ENCODE measurements around the gene ZKSCAN5.
"Not testable (repeated sequence)": the region's sequence is repeated elsewhere in the genome, so short reads cannot be mapped to it uniquely, and the experiment has no call there.

Gene ZKSCAN5

DNA sequence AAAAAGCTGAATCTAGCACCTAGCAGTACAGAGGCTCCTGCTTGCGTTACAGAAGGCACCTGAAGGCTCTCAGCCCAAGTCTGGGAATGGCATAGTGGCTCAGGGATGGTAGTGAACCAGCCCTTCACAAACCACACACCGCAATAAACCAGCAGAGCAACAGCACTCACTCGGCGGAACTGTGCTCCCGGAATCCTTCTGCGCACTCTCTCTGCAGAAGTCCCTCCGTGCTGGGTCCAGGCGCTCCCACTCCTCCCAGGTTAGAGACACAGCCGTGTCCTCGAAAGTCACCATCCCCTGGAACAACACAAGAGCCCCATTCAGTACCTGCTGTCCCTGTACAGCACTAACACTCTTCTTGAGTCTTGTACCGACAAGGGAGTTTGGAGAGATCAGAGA, 5.9 kb upstream of the ZKSCAN5 start:
- no peak for DNase-seq

GRCh38 chr7:99499371-99499720, 5.1 kb upstream of the ZKSCAN5 start:
- DNase-seq = no peak

DNA sequence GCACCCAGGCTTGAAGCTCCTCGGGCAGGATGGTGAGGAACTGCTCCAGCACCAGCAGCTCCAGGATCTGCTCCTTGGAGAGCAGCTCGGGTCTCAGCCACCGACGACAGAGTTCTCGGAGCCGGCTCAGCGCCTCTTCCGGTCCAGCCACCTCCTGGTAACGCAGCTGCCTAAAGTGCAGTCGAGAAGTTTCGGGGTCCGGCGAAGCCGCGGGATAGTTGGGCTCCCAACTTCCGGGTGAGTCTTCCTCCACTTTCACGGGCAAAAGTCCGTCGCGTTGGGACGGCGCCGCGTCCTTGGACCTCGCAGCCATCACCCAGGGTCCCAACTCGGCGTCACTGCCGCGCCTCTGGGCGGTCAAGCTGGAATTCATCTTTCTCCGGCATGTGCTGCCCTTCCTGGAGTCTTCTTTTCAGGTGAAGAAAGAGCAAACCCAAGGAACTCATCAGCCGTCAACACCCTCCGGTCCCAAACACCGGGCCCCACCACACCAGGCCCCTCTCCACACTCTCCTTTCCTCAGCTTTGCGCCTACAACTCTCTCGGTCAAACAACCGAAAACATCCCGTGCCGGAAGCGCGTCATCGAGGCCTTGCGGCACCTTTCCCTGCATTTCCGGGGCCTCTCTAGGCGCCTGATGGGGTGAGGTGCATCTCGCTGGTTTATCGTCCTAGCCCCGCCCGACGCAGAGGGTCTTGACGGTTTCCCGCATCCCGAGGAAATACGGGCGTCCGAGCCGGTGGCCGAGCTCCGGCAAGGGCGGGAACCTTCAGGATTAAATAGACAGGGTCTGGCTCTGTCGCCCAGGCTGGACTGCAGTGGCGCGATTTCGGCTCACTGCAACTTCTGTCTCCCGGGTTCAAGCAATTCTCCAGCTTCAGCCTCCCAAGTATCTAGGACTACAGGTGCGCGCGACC, 4.5 kb upstream of the ZKSCAN5 start, which contains the start of gene ZNF394:
Gene ZNF394 (minus strand): TSS at position 561 of the 916 bp plus-strand sequence. CDS start 188 bp downstream, at position 373.
- DNase-seq = peak; percentile 77

DNA sequence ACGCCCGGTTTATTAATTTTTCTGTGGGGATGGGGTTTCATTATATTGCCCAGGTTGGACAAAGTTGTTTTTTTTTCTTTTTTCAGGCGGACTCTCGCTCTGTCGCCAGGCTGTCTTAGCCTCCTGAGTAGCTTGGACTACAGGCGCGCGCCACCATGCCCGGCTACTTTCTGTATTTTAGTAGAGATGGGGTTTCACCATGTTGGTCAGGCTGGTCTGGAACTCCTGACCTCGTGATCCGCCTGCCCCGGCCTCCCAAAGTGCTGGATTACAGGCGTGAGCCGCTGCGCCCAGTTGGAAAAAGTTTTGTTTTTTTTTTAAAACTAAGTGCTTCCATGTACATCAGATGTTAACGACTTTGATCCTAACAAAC, 3.8 kb upstream of the ZKSCAN5 start:
- no peak for DNase-seq

DNA sequence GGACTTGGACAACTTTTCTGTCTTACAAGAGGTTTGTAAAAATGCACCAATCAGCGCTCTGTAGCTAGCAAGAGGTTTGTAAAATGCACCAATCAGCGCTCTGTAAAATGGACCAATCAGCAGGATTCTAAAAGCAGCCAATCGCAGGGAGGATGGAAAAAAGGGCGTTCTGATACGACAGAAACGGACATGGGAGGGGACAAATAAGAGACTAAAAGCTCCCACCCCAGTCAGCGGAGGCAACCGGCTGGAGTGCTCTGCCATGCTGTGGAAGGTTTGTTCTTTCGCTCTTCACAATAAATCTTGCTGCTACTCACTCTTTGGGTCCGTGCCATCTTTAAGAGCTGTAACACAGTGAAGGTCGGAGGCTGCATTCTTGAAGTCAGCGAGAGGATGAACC, 3.2 kb upstream of the ZKSCAN5 start:
- DNase-seq = not testable (repeated sequence)

- DNase-seq = no peak
These were observed 220 bp upstream of the ZKSCAN5 start for GRCh38 chr7:99504281-99504602.

GRCh38 chr7:99505324-99505662, 831 bp downstream of the ZKSCAN5 start:
- no peak for DNase-seq

GRCh38 chr7:99514050-99514449, 9.6 kb downstream of the ZKSCAN5 start:
- no peak for DNase-seq

- no peak for DNase-seq
These were observed 16.9 kb downstream of the ZKSCAN5 start for GRCh38 chr7:99521399-99521798.

GRCh38 chr7:99525713-99526440, 21.4 kb downstream of the ZKSCAN5 start:
- no peak for DNase-seq

GRCh38 chr7:99531354-99531765, 26.9 kb downstream of the ZKSCAN5 start:
- no peak for DNase-seq

DNA sequence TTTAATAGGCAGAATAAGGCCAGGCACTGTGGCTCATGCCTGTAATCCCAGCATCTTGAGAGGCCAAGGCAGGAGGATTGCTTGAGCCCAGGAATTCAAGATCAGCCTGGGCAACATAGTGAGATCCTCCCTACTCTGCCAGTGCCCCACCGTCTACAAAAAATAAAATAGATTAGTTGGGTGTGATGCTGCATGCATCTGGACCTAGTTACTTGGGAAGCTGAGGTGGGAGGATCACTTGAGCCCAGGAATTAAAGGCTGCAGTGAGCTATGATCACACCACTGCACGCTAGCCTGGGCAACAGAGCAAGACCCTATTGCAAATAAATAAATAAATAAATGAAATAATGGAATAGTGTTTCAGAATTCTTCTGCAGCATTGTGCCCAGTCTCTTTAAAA, 31.2 kb downstream of the ZKSCAN5 start:
- no peak for DNase-seq

DNA sequence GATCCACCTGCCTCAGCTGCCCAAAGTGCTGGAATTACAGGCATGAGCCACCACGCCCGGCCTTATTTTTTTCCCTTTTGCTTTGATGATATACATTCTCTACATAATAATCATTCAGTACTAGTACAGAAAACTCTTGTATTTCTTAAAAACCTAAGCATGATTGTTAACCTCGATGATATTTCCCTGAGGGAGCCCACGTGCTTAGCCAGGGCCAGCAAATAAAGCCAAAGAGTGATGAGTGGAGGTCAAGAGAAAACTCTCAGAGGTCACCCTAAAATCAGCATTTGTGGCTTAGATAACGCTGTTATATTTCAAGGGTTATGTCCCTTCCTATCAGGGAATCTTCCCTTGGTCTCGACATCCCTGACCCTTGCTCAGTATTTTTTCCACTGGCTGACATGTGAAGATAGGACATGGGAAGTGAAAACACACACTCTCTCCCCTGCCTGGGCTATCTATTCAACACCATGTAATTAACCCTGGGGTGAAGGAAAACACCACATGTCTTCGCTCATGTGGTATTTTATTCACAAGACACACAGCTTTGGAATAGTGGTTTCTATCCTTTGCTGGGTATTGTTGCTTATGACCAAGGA, 34.9 kb downstream of the ZKSCAN5 start:
- no peak for DNase-seq

GRCh38 chr7:99540542-99540941, 36.1 kb downstream of the ZKSCAN5 start:
- DNase-seq = no peak

DNA sequence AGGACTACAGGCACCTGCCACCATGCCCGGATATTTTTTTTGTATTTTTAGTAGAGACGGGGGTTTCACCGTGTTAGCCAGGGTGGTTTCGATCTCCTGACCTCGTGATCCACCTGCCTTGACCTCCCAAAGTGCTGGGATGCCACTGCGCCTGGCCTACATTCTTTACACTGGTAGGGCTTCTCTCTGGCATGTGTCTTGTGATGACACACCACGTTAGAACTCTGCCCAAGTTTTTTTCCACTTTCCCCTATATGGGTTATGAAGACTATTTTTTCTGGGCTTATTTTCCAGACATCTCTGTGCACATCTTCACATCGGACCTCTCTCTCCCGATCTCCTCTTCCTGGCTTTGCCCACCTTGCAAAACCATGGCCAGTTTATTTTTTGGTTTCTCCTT, 36.8 kb downstream of the ZKSCAN5 start:
- no peak for DNase-seq

DNA sequence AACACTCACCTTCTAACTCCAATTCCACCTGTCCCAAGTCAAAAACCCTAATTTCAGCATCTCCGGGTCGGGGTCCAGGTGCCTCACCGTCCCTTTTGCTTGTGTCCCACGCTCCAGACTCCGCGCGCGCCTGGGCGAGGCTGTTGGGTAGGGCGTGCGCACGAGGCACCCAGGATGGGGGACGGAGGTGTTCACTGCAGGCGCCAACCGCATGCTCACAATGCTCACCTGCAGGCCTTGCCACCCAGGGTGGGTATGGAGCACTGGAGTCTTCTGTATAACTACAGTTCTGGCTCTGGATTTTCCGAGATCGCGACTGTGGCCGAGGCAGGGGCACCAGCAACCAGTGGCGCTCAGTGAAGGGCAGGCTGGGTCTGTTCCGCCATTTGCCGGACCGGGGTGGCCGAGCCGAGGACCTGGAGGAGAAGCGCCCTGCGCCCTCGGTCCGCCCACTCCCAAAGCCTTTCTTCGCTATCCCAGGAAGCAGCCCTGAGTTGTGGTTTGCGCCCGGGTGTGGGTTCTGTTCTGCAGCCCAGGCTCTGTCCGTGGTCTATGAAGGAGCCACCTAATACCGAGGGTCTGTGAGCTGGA, 38.7 kb downstream of the ZKSCAN5 start:
- DNase-seq = no peak

DNA sequence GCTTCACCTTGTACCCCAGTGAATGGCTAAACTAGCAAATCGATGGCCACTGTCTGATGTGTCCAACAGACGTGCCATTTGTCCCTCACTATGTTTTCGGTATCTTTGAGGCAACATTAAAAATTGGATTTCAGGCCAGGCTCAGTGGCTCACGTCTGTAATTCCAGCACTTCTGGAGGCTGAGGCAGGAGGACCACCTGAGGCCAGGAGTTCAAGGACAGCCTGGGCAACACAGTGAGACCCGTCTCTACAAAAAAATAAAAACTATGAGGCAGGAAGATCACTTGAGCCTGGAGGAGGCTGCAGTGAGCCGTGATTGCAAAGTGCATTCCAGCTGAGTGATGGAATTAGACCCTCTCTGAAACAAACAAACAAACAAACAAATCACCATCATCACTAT, 39.5 kb downstream of the ZKSCAN5 start:
- DNase-seq = no peak

DNA sequence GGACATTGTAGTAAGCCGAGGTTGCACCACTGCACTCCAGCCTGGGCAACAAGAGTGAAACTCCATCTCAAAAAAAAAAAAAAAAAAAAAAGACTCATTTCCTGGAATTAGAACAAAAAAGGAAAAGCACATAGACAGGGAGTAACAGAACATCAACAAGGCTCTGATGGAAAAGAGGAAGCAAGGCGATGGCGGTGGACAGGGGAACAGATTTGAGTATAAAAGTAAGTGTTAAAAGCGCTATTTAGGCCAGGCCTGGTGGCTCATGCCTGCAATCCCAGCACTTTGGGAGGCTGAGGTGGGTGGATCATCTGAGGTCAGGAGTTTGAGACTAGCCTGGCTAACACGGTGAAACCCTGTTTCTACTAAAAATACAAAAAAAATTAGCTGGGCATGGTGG, 40.8 kb downstream of the ZKSCAN5 start:
- not testable (repeated sequence) for DNase-seq

DNA sequence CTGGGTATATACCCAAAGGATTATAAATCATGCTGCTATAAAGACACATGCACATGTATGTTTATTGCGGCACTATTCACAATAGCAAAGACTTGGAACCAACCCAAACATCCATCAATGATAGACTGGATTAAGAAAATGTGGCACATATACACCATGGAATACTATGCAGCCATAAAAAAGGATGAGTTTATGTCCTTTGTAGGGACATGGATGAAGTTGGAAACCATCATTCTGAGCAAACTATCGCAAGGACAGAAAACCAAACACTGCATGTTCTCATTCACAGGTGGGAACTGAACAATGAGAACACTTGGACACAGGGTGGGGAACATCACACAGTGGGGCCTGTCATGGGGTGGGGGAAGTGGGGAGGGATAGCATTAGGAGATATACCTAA, 45.1 kb downstream of the ZKSCAN5 start:
- not testable (repeated sequence) for DNase-seq

GRCh38 chr7:99551334-99551733, 46.9 kb downstream of the ZKSCAN5 start:
- DNase-seq = no peak

DNA sequence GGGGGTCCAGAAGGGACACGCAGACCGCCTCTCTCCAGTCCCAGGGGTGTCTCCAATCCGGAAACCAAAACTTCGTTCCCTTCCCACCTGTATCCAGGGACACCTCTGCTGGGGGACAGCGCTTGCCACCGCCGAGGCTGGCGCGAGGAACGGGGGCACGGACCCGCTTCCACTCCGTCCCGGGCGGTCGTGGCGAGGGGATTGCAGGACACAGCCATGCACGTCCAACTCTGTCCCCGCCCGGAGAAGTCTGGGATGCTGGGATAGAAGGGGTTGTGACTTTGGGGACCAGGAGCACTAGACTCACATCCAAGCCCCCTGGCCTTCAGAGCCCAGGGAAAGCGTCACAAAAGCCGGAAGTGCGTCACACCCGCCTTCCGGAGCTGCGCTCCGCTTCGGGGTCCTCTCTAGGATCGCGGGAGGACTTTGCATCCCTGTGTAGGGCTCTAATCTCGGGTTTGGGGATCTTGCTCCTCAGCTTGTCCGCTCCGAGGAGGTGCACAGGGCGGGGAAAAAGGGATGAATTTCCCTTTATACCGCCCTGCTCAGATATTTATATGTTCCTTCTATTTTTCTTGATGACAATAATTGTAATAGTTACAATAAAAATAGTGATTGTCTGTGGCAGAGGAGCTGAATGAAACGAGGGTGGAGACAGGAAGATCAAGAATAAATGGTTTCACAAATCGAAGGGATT, 47.5 kb downstream of the ZKSCAN5 start, which contains the start of gene FAM200A:
Gene FAM200A (minus strand): TSS at position 348 of the 697 bp plus-strand sequence. CDS start 3,707 bp downstream, outside the sequence.
- DNase-seq = peak; percentile 78

DNA sequence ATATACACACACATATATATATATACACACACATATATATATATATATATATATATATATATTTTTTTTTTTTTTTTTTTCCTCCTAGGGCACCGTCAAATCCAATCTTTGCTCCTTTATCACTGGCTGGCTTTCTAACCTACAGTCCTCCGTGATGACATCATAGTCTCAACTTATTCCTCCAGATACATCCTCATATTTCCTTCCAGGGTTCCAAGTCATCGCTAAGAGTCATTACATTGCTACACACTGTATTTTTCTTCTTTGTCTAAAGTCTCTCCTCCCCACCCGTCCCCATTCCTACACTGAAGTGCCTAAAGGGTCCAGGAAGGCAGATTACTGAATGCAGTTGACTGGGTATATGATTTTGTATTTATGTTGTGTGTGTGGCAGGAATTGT, 48.6 kb downstream of the ZKSCAN5 start:
- DNase-seq = no peak

DNA sequence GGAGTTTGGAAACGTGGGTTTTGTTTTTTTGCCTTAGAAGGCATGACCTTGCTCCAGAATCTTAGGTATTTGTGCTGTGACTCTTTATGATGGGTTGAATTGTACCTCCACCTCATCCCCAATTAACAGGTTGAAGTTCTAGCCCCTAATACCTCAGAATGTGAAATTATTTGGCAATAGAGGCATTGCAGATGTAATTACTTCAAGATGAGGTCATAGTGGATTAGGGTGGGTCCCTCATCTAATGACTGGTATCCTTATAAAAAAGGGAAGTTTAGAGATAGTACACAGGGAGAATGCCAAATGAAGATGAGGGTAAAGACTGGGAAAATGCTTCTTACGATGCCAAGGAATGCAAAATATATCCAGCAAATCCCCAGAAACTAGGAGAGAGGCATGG, 50.5 kb downstream of the ZKSCAN5 start:
- no peak for DNase-seq
